Activated T-cell treated with anti-CD3 and anti-CD28 coated beads, Interleukin-2, amount 50 U/mL, for 72 hours (primary cell): Measurements from ENCODE around the gene TBC1D17. TPM values are rescaled to one million over a fixed set of nuclear protein-coding genes. Genes with fewer than 3 reads are reported as not detected.
A peak's percentile ranks its signal among the peaks of the same experiment; 100 is the strongest.

Experiments used
- ATAC-seq, 2 donors: fragments of 150-1000 bp; cut with Tn5 transposase; replicated peaks in 1 of 2; 2 replicates each; pipeline ENCODE4 v1.10.0; 2021; ENCODE audit warnings: moderate library complexity in 2 of 2, mild to moderate bottlenecking in 1 of 2
- DNase-seq, 2 donors: peaks; one replicate each; pipeline ENCODE4 v3.0.0; 2021 to 2022; ENCODE audit warnings: mixed read lengths in 1 of 2
- H3K27ac Mint-ChIP-seq: one replicate; pipeline ENCODE4 v1.8.0; 2022; ENCODE audit warnings: mild to moderate bottlenecking, moderate library complexity, mixed read lengths
- H3K27me3 Mint-ChIP-seq: one replicate; pipeline ENCODE4 v1.8.0; 2022; ENCODE audit warnings: low read depth, mixed read lengths
- H3K36me3 Mint-ChIP-seq, 2 donors: one replicate each; pipeline ENCODE4 v1.8.0; 2022; ENCODE audit warnings: mixed read lengths in 2 of 2, mild to moderate bottlenecking in 1 of 2; ENCODE audit not compliant: insufficient read depth in 2 of 2
- H3K4me1 Mint-ChIP-seq: one replicate; pipeline ENCODE4 v1.8.0; 2022; ENCODE audit warnings: low read depth, mixed read lengths
- H3K4me3 Mint-ChIP-seq, 2 donors: one replicate each; pipeline ENCODE4 v1.8.0; 2022; ENCODE audit warnings: mild to moderate bottlenecking in 2 of 2, mixed read lengths in 2 of 2, moderate library complexity in 2 of 2
- H3K9me3 Mint-ChIP-seq, 2 donors: one replicate each; pipeline ENCODE4 v1.8.0; 2022; ENCODE audit warnings: mixed read lengths in 2 of 2
- total RNA-seq, 2 donors: library from RNA; stranded (reverse); gene quantifications; one replicate each; pipeline ENCODE4 v1.2.3, GENCODE V29; 2022

Gene TBC1D17
- total RNA-seq, 2 donors from 2014 or later: 47.9 to 53.9 TPM

DNA sequence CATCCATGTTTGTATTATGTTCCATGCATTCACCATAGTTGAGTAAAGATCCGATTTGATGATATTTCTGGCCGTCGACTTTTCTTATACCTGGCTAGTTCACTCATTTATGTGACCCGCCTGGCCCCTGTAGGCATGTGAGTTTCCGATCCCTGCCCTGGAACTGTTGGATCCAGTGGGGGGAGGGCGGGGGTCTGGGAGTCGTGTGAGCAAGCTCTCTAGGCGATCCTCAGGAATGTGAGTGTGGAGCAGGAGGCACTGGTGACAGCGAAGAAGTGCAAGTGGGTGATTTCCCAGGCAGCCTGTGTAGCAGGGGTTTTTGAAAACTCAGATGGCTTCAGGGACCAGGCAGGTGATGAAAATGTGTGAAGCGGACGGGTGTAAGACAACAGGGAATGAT lies 37.2 kb upstream of the TBC1D17 start:
- H3K4me1 Mint-ChIP-seq: no peaks in the 10 kb centered on the region
- ATAC-seq (no peak), DNase-seq (no peak)
- H3K4me3 Mint-ChIP-seq: no peak overlapping the region
- peaks cover 0 to 5% of the 10 kb centered on the region in 2 donors for H3K36me3 Mint-ChIP-seq
- H3K9me3 Mint-ChIP-seq: no peaks in the 10 kb centered on the region
- H3K27ac Mint-ChIP-seq: no peak overlapping the region
- no peaks in the 10 kb centered on the region for H3K27me3 Mint-ChIP-seq

DNA sequence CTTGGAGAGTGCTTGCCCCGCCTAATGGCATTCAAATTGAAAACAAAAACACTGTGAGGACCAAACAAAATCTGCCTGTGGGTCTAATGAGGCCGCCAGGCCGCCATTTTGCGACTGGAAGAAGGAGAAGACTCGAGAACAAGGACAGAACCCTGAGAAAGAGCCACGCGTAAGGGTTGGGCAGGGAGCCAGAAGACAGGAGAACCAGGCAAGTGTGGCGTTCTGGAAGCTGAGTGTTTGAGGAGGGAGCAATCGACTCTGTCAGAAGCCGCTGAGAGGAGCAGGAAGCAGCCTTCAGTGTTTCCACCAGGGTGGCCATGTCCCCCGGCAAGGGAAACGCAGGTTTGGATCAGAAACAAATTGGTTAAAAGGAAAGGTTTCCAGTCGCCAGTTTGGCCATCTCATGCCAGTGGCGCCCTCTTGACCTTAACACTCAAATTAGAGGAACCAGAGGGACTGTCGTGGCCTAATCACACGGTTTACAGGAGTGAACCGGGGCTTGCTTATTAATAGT lies 36.7 kb upstream of the TBC1D17 start:
- H3K4me1 Mint-ChIP-seq: no peaks in the 10 kb centered on the region
- H3K27me3 Mint-ChIP-seq: no peaks in the 10 kb centered on the region
- H3K4me3 Mint-ChIP-seq: no peak overlapping the region
- no peaks in the 10 kb centered on the region for H3K9me3 Mint-ChIP-seq
- peaks cover 0 to 5% of the 10 kb centered on the region in 2 donors for H3K36me3 Mint-ChIP-seq
- DNase-seq: no peak
- H3K27ac Mint-ChIP-seq: no peak overlapping the region
- ATAC-seq: no peak

DNA sequence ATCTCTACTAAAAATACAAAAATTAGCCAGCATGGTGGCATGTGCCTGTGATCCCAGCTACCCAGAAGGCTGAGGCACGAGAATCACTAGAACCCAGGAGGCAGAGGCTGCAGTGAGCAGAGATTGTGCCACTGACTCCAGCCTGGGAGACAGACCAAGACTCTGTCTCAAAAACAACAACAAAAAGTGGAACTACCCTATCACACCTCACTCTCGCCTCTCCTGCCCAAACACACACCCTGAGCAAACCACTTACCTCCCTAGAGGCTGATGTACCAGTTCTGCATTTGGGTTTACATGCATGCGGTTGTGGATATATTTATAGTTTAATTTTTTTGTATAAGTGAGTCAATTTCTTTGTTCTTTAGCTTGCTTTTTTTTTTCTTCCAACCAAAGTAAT lies 34.2 kb upstream of the TBC1D17 start:
- ATAC-seq (no peak), DNase-seq (no peak)
- Mint-ChIP-seq H3K27me3 (no peaks in the 10 kb centered on the region), H3K36me3 (peaks cover under 1 to 5% of the 10 kb centered on the region in 2 donors), H3K4me1 (peaks cover 5% of the 10 kb centered on the region), H3K9me3 (no peaks in the 10 kb centered on the region), H3K4me3 (no peak overlapping the region), H3K27ac (no peak overlapping the region)

DNA sequence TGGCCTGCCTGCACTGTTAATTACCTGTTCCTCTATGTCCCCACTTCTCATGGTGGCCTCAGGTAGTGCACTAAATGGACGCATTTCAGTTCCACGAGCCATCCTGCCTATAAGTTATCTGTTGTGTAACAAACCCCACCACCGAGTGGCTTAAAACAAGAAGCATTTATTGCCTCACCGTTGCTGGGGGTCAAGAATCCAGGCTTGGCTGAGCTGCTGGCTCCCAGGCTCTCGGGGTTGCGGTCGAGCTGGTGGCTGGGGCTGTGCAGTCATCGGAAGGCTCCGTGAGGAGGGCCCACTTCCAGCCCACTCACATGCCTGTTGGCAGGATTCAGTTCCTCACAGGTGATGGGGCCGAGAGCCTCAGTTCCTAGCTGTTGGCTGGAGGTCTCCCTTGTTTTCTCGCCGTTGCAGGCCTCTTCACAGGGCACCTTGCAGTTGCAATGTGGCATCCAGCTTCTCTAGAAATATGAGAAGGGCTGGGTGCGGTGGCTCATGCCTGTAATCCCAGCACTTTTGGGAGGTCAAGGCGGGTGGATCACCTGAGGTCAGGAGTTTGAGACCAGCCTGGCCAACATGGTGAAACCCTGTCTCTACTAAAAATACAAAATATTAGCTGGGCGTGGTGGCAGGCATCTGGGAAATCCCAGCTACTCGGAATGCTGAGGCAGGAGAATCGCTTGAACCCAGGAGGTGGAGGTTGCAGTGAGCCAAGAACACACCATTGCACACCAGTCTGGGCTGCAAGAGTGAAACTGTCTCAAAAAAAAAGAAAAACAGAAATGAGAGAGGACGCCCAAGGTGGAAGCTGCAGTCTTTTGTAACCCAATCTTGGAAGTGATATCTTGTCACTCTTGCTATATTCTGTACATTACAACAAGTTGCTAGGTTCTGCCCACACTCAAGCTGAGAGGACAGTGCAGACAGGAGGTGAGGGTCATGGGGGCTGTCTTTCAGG lies 33.1 kb upstream of the TBC1D17 start:
- Mint-ChIP-seq H3K4me3 (no peak overlapping the region), H3K9me3 (peaks cover 5% of the 10 kb centered on the region in 2 donors), H3K36me3 (peaks cover 5% of the 10 kb centered on the region in 2 donors), H3K27ac (no peak overlapping the region), H3K27me3 (no peaks in the 10 kb centered on the region), H3K4me1 (peaks cover 17% of the 10 kb centered on the region)
- DNase-seq: no peak
- no peak for ATAC-seq

DNA sequence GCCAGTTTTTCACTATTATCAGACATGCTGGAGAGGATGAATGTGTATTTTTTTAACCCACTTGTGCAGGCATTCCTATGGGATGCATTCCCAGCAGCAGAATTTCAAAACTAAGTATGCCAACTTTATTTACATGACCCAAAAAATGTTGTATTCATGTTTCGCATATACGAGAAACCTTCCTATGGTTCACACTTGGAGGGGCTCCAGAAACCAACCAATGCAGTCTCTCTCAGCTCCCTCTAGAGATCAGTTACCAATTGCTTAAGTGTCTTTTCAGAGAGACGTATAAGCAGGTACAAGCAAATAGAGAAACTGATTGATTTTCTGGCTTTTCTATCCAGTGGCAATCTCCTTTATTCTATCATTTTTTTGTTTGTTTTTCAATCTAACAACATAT lies 32.1 kb upstream of the TBC1D17 start:
- ATAC-seq (no peak), DNase-seq (no peak)
- no peak overlapping the region for H3K27ac Mint-ChIP-seq
- no peak overlapping the region for H3K4me3 Mint-ChIP-seq
- H3K36me3 Mint-ChIP-seq: peaks cover 10 to 12% of the 10 kb centered on the region in 2 donors
- H3K27me3 Mint-ChIP-seq: no peaks in the 10 kb centered on the region
- peaks cover 24% of the 10 kb centered on the region for H3K4me1 Mint-ChIP-seq
- H3K9me3 Mint-ChIP-seq: peaks cover 5% of the 10 kb centered on the region in 2 donors

DNA sequence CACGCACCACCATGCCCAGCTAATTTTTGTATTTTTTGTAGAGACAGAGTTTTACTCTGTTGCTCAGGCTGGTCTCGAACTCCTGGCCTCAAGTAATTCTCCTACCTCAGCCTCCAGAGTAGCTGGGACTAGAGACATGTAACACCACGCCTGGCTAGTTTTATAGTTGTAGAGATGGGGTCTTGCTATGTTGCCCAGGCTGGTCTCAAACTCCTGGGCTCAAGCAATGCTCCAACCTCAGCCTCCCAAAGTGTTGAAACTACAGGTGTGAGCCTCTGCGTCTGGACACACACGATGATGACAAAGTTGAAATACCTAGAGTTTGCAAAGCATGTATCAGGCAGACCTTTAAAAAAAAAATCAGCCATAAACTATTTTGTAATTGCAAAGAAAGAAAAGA lies 31.1 kb upstream of the TBC1D17 start:
- peaks cover 10 to 12% of the 10 kb centered on the region in 2 donors for H3K36me3 Mint-ChIP-seq
- H3K9me3 Mint-ChIP-seq: peaks cover 5% of the 10 kb centered on the region in 2 donors
- no peak overlapping the region for H3K4me3 Mint-ChIP-seq
- H3K27me3 Mint-ChIP-seq: no peaks in the 10 kb centered on the region
- peaks cover 24% of the 10 kb centered on the region for H3K4me1 Mint-ChIP-seq
- no peak overlapping the region for H3K27ac Mint-ChIP-seq
- no peak for DNase-seq
- no peak for ATAC-seq

DNA sequence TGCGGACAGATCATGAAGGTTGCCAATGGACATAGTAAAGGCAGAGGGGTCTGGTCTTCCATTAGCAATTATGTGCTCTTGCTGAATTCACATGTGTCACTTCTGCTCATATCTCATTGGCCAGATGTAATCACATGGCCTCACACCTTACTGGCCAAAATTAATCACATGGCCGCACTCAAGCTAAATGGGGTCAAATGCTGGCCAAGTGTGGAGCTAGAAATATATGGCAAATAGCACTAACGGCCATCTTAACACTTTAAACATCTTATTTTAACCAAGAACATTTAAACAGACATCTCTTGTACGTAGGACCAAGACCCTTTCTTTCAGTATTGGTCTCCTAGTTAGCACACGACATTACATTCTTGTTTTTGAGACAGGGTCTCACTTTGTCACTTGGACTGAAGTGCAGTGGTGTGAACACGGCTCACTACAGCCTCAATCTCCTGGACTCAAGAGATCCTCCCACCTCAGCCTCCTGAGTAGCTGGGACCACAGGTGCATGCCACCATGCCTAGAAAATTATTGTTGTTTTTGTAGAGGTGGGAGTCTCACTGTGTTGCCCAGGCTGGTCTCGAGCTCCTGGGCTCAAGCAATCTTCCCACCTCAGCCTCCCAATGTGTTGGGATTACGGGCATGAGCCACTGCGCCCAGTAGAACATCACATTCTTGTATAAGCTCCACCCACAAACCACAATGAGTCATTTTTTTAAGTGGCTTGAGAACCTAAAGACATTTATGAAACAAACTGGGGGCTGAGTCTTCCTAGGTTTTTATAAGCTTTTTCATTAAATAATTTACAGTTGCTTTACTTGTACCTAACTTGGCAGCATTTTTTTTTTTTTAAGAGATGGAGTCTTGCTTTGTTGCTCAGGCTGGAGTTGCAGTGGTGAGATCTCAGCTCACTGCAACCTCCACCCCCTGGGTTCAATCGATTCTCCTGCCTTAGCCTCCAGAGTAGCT lies 29.5 kb upstream of the TBC1D17 start:
- peak overlapping the region; percentile 40 to 45 for H3K4me3 Mint-ChIP-seq
- H3K4me1 Mint-ChIP-seq: peaks cover 36% of the 10 kb centered on the region
- no peak for DNase-seq
- ATAC-seq: no peak
- H3K36me3 Mint-ChIP-seq: peaks cover 10 to 12% of the 10 kb centered on the region in 2 donors
- no peaks in the 10 kb centered on the region for H3K27me3 Mint-ChIP-seq
- no peak overlapping the region for H3K27ac Mint-ChIP-seq
- peaks cover 5% of the 10 kb centered on the region in 2 donors for H3K9me3 Mint-ChIP-seq

DNA sequence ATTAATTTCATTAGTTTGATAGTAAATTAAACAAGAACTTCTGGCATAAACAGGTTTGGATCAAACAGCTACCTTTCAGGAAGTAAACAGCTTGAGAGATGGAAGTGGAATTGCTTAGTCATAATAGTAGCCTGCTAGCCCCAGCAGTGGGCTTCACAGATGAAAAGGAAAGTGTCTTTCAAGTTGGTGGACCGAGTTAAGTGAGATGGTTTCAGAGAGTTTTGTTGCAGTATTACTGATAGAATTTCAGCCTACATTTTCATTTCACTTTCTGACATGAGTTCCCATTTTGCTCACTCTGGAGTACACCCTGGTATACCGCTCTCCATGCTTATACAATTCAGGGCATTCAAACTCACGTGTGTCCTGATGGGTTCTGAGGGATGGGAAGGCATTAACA lies 28.6 kb upstream of the TBC1D17 start:
- no peaks in the 10 kb centered on the region for H3K27me3 Mint-ChIP-seq
- peak overlapping the region; percentile 45 to 70 for H3K4me3 Mint-ChIP-seq
- peaks cover 46% of the 10 kb centered on the region for H3K4me1 Mint-ChIP-seq
- H3K9me3 Mint-ChIP-seq: peaks cover 5% of the 10 kb centered on the region in 2 donors
- peak overlapping the region; percentile 62 for H3K27ac Mint-ChIP-seq
- DNase-seq (no peak), ATAC-seq (no peak)
- H3K36me3 Mint-ChIP-seq: peaks cover 10 to 12% of the 10 kb centered on the region in 2 donors

DNA sequence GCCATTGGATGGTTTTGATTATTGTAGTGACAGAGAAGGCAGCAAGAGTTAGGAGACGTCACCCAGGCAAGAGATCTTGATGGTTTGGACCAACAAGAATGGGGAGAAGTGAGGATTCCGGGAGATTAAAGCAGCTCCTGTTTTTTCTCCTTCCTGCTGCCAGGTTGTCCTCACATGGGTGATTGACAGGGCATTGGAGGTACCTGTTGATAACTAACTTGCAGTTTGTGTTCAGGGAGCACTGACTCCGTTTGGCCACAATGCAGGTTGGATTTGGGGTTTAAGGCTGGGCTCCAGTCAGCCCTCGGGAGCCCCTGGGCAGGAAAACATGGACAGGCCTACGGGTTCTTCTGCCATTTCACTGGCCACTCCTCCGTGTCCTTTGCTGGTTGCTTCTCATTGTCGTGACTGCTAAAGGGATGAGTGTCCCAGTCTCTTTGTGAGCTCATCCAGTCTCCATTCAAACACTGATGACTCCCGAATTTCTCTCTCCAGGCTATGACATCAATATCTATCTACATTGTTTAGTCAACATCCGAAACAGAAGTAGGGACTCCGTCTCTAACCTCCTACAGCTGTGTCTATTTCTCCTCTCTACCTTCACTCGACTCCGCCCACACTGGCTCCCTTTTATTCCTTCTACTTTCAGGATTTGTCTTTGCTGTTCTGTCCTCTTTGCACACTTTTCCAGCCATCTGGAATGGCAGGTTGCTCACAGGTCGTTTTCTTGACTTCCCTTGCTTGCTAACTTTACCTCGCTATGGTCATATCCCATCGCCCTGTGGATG lies 27.9 kb upstream of the TBC1D17 start:
- peaks cover 47% of the 10 kb centered on the region for H3K4me1 Mint-ChIP-seq
- peak overlapping the region; percentile 62 for H3K27ac Mint-ChIP-seq

DNA sequence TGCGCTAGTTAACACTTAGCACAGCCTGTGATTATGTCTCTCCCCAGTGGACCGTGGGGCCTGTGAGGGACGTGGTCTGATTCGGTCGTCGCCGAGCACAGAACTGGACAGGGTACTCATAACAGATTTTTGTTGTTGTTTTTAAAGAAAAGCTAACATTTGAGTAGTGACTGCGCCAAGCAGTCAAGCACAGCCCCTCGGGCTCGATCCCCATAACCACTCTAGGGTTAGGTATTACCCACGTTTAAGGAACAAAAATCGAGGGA lies 27.3 kb upstream of the TBC1D17 start:
- Mint-ChIP-seq H3K27ac (peak overlapping the region; percentile 92), H3K4me3 (peak overlapping the region; percentile 86 to 87), H3K9me3 (peaks cover 5% of the 10 kb centered on the region in 2 donors), H3K27me3 (no peaks in the 10 kb centered on the region), H3K4me1 (peaks cover 47% of the 10 kb centered on the region), H3K36me3 (peaks cover 10 to 12% of the 10 kb centered on the region in 2 donors)
- ATAC-seq (no peak), DNase-seq (no peak)

More for the DNA sequence above, 27.9 kb upstream of the TBC1D17 start:
- H3K9me3 Mint-ChIP-seq: peaks cover 5% of the 10 kb centered on the region in 2 donors
- H3K36me3 Mint-ChIP-seq: peaks cover 10 to 12% of the 10 kb centered on the region in 2 donors
- peak overlapping the region; percentile 86 to 87 for H3K4me3 Mint-ChIP-seq
- ATAC-seq (no peak), DNase-seq (no peak)
- no peaks in the 10 kb centered on the region for H3K27me3 Mint-ChIP-seq

DNA sequence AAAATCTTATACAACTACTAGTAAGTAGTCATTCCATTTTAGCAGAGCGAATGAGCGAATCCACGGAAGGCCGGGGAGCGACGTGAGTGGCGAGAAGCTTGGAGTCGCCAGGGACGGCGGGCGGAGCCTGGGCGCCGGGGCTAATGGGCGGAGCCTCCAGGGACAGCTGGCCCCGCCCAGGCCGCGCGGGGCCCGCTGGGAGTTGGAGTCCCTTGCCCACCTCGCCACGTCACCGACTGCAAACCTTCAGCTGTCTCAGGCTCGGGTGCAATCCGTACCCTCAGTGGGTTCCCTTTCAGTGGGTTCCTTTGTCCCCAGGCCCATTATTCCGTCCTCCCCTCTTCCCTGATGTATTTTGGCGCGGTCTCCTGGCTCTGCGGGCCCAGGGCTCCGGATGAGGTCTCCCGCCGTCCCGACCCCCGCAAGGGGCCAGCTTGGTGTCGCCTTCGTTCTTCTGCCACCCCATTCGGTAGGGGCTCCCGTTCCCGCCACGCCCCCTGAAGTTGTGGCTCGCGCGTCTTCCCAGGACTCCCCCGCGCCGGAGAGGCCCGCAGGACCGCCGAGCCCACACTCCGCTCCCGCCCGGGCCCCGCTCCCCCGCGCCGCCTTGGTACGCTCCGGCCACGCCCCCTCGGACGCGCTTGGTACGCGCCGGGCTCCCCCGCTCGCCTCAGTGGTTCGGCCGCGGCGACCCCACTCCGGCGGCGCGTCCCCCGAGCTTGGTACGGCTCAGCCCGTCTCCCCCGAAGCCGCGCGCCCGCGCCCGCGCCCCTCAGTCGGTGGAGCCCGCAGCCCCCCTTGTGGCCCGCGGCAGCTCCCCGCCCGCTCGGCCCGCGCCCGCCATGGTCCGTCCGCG lies 26.8 kb upstream of the TBC1D17 start, which contains the start of gene PTOV1:
TSS of gene PTOV1 (plus strand) at position 673 of the 856 bp plus-strand sequence.
- no peaks in the 10 kb centered on the region for H3K27me3 Mint-ChIP-seq
- peak; percentile 88 to 89 for ATAC-seq
- peaks cover 10 to 12% of the 10 kb centered on the region in 2 donors for H3K36me3 Mint-ChIP-seq
- peak within 1 kb of the TSS; percentile 86 to 87 for H3K4me3 Mint-ChIP-seq
- peak within 1 kb of the TSS; percentile 92 for H3K27ac Mint-ChIP-seq
- peaks cover 47% of the 10 kb centered on the region for H3K4me1 Mint-ChIP-seq
- peaks cover 5% of the 10 kb centered on the region in 2 donors for H3K9me3 Mint-ChIP-seq
- DNase-seq: peak; percentile 92 to 94
